Liver (tissue), 9 donors: ENCODE data around the gene C19orf67. TPM values are rescaled to one million over a fixed set of nuclear protein-coding genes. Genes with fewer than 3 reads are reported as not detected.

Experiments used
- DNase-seq: peaks from one replicate; pipeline ENCODE4 v3.0.0-alpha.2; 2017; ENCODE audit warnings: low spot score
- H3K27ac ChIP-seq, 2 donors: one replicate each; pipeline ENCODE4 v1.7.0; 2013; ENCODE audit warnings: inconsistent platforms in 2 of 2, low read length in 2 of 2, control low read depth in 1 of 2, low read depth in 1 of 2, mild to moderate bottlenecking in 1 of 2
- H3K27me3 ChIP-seq, 4 donors: one replicate each; pipeline versions ENCODE4 v1.6.1 to v1.7.0; 2013; ENCODE audit warnings: low read length in 3 of 4, inconsistent platforms in 1 of 4, mild to moderate bottlenecking in 1 of 4, moderate library complexity in 1 of 4; ENCODE audit not compliant: control insufficient read depth in 4 of 4, insufficient read depth in 4 of 4
- H3K36me3 ChIP-seq, 4 donors: one replicate each; pipeline versions ENCODE4 v1.6.1 to v1.7.0; 2013; ENCODE audit warnings: low read length in 3 of 4, mild to moderate bottlenecking in 3 of 4, low read depth in 1 of 4, moderate library complexity in 1 of 4; ENCODE audit not compliant: control insufficient read depth in 4 of 4, insufficient read depth in 3 of 4
- H3K4me1 ChIP-seq, 4 donors: one replicate each; pipeline versions ENCODE4 v1.6.1 to v1.7.0; 2013; ENCODE audit warnings: low read length in 3 of 4, mild to moderate bottlenecking in 3 of 4, moderate library complexity in 1 of 4; ENCODE audit not compliant: control insufficient read depth in 4 of 4, insufficient read depth in 4 of 4
- H3K4me3 ChIP-seq, 3 donors: one replicate each; pipeline versions ENCODE4 v1.6.1 to v1.7.0; 2013; ENCODE audit warnings: low read length in 3 of 3, control low read depth in 1 of 3, low read depth in 1 of 3, mild to moderate bottlenecking in 1 of 3
- H3K9ac ChIP-seq, 2 donors: one replicate each; pipeline ENCODE4 v1.7.0; 2013; ENCODE audit warnings: low read length in 2 of 2, mild to moderate bottlenecking in 2 of 2, moderate library complexity in 2 of 2, control low read depth in 1 of 2, low read depth in 1 of 2
- H3K9me3 ChIP-seq, 4 donors: one replicate each; pipeline versions ENCODE4 v1.6.1 to v1.7.0; 2013; ENCODE audit warnings: low read length in 3 of 4; ENCODE audit not compliant: control insufficient read depth in 4 of 4
- ATF3 ChIP-seq: IDR thresholded peaks from 2 replicates; pipeline ENCODE4 v1.6.1; 2016; ENCODE audit warnings: antibody characterized with exemption
- CTCF ChIP-seq: fragments of 150-350 bp; IDR thresholded peaks from 2 replicates; pipeline ENCODE4 v1.5.1; 2017; ENCODE audit warnings: improper control_type of control experiment, low read depth, low read length; ENCODE audit not compliant: missing input control
- EGR1 ChIP-seq, 2 donors: IDR thresholded peaks; 2 replicates each; pipeline ENCODE4 v1.6.1; 2016 to 2018; ENCODE audit warnings: antibody characterized with exemption in 2 of 2, low read depth in 2 of 2
- HNF4A ChIP-seq, 2 donors: conservative IDR thresholded peaks; 2 replicates each; pipeline ENCODE4 v1.6.1; 2016; ENCODE audit warnings: antibody characterized with exemption in 2 of 2, mild to moderate bottlenecking in 2 of 2
- HNF4G ChIP-seq: IDR thresholded peaks from 2 replicates; pipeline ENCODE4 v1.6.1; 2016; ENCODE audit warnings: antibody characterized with exemption
- JUND ChIP-seq, 2 donors: IDR thresholded peaks; 2 replicates each; pipeline ENCODE4 v1.6.1; 2016; ENCODE audit warnings: antibody characterized with exemption in 2 of 2
- NR2F2 ChIP-seq: IDR thresholded peaks from 2 replicates; pipeline ENCODE4 v1.6.1; 2016; ENCODE audit warnings: antibody characterized with exemption
- RAD21 ChIP-seq, 2 donors: IDR thresholded peaks; 2 replicates each; pipeline ENCODE4 v1.6.1; 2016; ENCODE audit warnings: antibody characterized with exemption in 2 of 2, mild to moderate bottlenecking in 2 of 2
- REST ChIP-seq: IDR thresholded peaks from 2 replicates; pipeline ENCODE4 v1.6.1; 2016; ENCODE audit warnings: antibody characterized with exemption, mild to moderate bottlenecking
- RXRA ChIP-seq, 2 donors: IDR thresholded peaks; 2 replicates each; pipeline ENCODE4 v1.6.1; 2017 to 2018; ENCODE audit warnings: antibody characterized with exemption in 2 of 2, mild to moderate bottlenecking in 1 of 2
- SP1 ChIP-seq: IDR thresholded peaks from 2 replicates; pipeline ENCODE4 v1.6.1; 2018; ENCODE audit warnings: antibody characterized with exemption, mild to moderate bottlenecking
- YY1 ChIP-seq: IDR thresholded peaks from 2 replicates; pipeline ENCODE4 v1.6.1; 2016; ENCODE audit warnings: antibody characterized with exemption, mild to moderate bottlenecking
- WGBS: extraction: QIAGEN DNeasy Blood & Tissue Kit; methylation state at CpG from one replicate; pipeline ENCODE4 v1.1.7; 2013; 5-methylcytosine and 5-hydroxymethylcytosine counted together
- polyA plus RNA-seq, 2 donors: library from polyadenylated mRNA; stranded (reverse) in 1 of 2; unstranded in 1 of 2; fragments of 200-250 nt in 1 of 2; fragments of >200 nt in 1 of 2; fragmentation: Nextera tagmentation in 1 of 2; extraction: Ambion mirVana in 1 of 2; gene quantifications; one replicate each; pipeline versions ENCODE4 v1.2.1 to v1.2.3, GENCODE V29; 2013 to 2015
- total RNA-seq, 2 donors: library from RNA; depleted of rRNA; stranded (reverse); fragments of >200 nt; gene quantifications; one replicate each; pipeline ENCODE4 v1.2.3, GENCODE V29; 2014
- TF ChIP-seq, protein P1 (sequence below): IDR thresholded peaks from 2 replicates; pipeline ENCODE4 v1.6.1; 2016; ENCODE audit warnings: antibody characterized with exemption
- donor health status: healthy.
- donor health status: healthy.
- donor health status: healthy.
- donor health status: healthy.
- donor health status: healthy.

Gene C19orf67
- total and polyA plus RNA-seq, 4 donors = 0.25 TPM; not detected in 3

GRCh38 chr19:14061751-14062557, 23.6 kb downstream of the C19orf67 start, which contains the start of gene PALM3 (continued):
- peak; percentile 42 for TF ChIP-seq REST
- peak; percentile 37 for TF ChIP-seq SP1

GRCh38 chr19:14061081-14061749, 24.4 kb downstream of the C19orf67 start:
- H3K27me3 ChIP-seq = peaks cover 0 to 3% (median 0%) of the 10 kb centered on the region in 4 donors
- TF ChIP-seq NR2F2 = peak; percentile 59
- TF ChIP-seq RXRA (IDR thresholded peaks at IDR 0.05) = peak; percentile 83 to 84
- no peak for TF ChIP-seq RAD21 (IDR thresholded peaks at IDR 0.05)
- TF ChIP-seq HNF4G = peak; percentile 96
- peak in 1 of 2 donors; percentile 22 for TF ChIP-seq EGR1 (IDR thresholded peaks at IDR 0.05; ENCODE audit: low read depth in 2 of 2)
- no peak for TF ChIP-seq CTCF
- TF ChIP-seq HNF4A (conservative IDR thresholded peaks at IDR 0.05) = peak; percentile 95 to 97
- peak in 1 of 2 donors; percentile 40 for TF ChIP-seq JUND (IDR thresholded peaks at IDR 0.05)
- TF ChIP-seq YY1 = peak; percentile 45
- peak; percentile 70 for TF ChIP-seq SP1
- no peak for TF ChIP-seq ATF3
- TF ChIP-seq REST = peak; percentile 56
- TF ChIP-seq, protein P1, sequence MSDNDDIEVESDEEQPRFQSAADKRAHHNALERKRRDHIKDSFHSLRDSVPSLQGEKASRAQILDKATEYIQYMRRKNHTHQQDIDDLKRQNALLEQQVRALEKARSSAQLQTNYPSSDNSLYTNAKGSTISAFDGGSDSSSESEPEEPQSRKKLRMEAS = peak; percentile 69
- WGBS = 20% methylated on average over 9 of the region's 9 CpGs
- H3K27ac ChIP-seq = peak overlapping the region; percentile 84 to 89
- DNase-seq = no peak
- H3K9me3 ChIP-seq = no peaks in the 10 kb centered on the region
- peaks cover 1 to 41% (median 24%) of the 10 kb centered on the region in 4 donors for H3K4me1 ChIP-seq
- peaks cover 0 to 7% (median 4%) of the 10 kb centered on the region in 4 donors for H3K36me3 ChIP-seq
- peak overlapping the region; percentile 53 to 79 (median 60) for H3K4me3 ChIP-seq
- peak overlapping the region in 1 of 2 donors; percentile 65 for H3K9ac ChIP-seq
